Small intestine (tissue), 7 donors: Measurements from ENCODE around the gene PCDHGA1. TPM values are rescaled to one million over a fixed set of nuclear protein-coding genes. Genes with fewer than 3 reads are reported as not detected.
A peak's percentile ranks its signal among the peaks of the same experiment; 100 is the strongest.
"Not testable (repeated sequence)": the region's sequence is repeated elsewhere in the genome, so short reads cannot be mapped to it uniquely, and the experiment has no call there.

Experiments used
- DNase-seq, 2 donors: peaks; one replicate each; pipeline versions ENCODE4 v3.0.0 to v3.0.0-alpha.2; 2013
- FAIRE-seq: peaks from 2 replicates; lab custom pipeline; 2012; peaks lifted over from hg19 to GRCh38; lab: Jason Lieb, UNC
- H3K27ac ChIP-seq, 3 donors: one replicate each; pipeline ENCODE4 v1.5.1; 2013; ENCODE audit warnings: low read length in 2 of 3, mild to moderate bottlenecking in 2 of 3, control low read depth in 1 of 3, inconsistent platforms in 1 of 3, low read depth in 1 of 3, moderate library complexity in 1 of 3
- H3K27me3 ChIP-seq, 3 donors: one replicate each; pipeline ENCODE4 v1.6.1; 2013; ENCODE audit warnings: low read length in 3 of 3, inconsistent platforms in 1 of 3; ENCODE audit not compliant: control insufficient read depth in 3 of 3, insufficient read depth in 3 of 3
- H3K36me3 ChIP-seq, 3 donors: one replicate each; pipeline ENCODE4 v1.6.1; 2013; ENCODE audit warnings: low read length in 3 of 3, inconsistent platforms in 1 of 3, low read depth in 1 of 3, mild to moderate bottlenecking in 1 of 3, moderate library complexity in 1 of 3; ENCODE audit not compliant: control insufficient read depth in 3 of 3, insufficient read depth in 2 of 3
- H3K4me1 ChIP-seq, 3 donors: one replicate each; pipeline ENCODE4 v1.6.1; 2013; ENCODE audit warnings: low read length in 2 of 3, inconsistent platforms in 1 of 3, low read depth in 1 of 3, mild to moderate bottlenecking in 1 of 3, moderate library complexity in 1 of 3; ENCODE audit not compliant: control insufficient read depth in 3 of 3, insufficient read depth in 2 of 3
- H3K4me3 ChIP-seq, 3 donors: one replicate each; pipeline ENCODE4 v1.5.1; 2013; ENCODE audit warnings: low read length in 3 of 3, control low read depth in 1 of 3, inconsistent platforms in 1 of 3, low read depth in 1 of 3, mild to moderate bottlenecking in 1 of 3, moderate library complexity in 1 of 3
- H3K9me3 ChIP-seq, 2 donors: one replicate each; pipeline ENCODE4 v1.6.1; 2013; ENCODE audit warnings: low read depth in 1 of 2, low read length in 1 of 2; ENCODE audit not compliant: control insufficient read depth in 2 of 2, insufficient read depth in 1 of 2
- WGBS, 3 donors: extraction: QIAGEN DNeasy Blood & Tissue Kit; methylation state at CpG; one replicate each; pipeline ENCODE4 v1.1.7; 2013; 5-methylcytosine and 5-hydroxymethylcytosine counted together
- polyA plus RNA-seq, 4 donors: library from polyadenylated mRNA; stranded (reverse) in 3 of 4; unstranded in 1 of 4; fragments of 200-250 nt in 3 of 4; fragments of 120-200 nt in 1 of 4; gene quantifications; one replicate each; pipeline versions ENCODE4 v1.2.1 to v1.2.3, GENCODE V29; 2013
- donor health status: healthy with polysubstance abuse.
- donor health status: control.
- donor health status: control.
- donor health status: Bipolar disorder and iron deficiency.
- donor health status: healthy.

The PCDHGA1 gene
- polyA plus RNA-seq, 4 donors: 0.10 to 0.27 (median 0.13) TPM; not detected in 1

GRCh38 chr5:141420855-141421488, 90.7 kb downstream of the PCDHGA1 start, which contains the start of gene PCDHGA11:
Gene PCDHGA11, plus strand, starts transcription at chr5:141421051. Its CDS starts 177 bp downstream, at chr5:141421228.
- H3K9me3 ChIP-seq: peaks cover 22 to 60% of the 10 kb centered on the region in 2 donors
- FAIRE-seq (no peak), DNase-seq (peak in 1 of 2 donors; percentile 43)
- peak within 1 kb of the TSS in 1 of 3 donors; percentile 15 for H3K4me3 ChIP-seq
- WGBS, 3 donors: 10 to 33% (median 31%) methylated on average over 42 of the region's 42 CpGs
- no peak within 1 kb of the TSS for H3K27ac ChIP-seq
- H3K36me3 ChIP-seq: no peaks in the 10 kb centered on the region
- H3K4me1 ChIP-seq: no peaks in the 10 kb centered on the region
- peaks cover 0 to 49% (median 27%) of the 10 kb centered on the region in 3 donors for H3K27me3 ChIP-seq

GRCh38 chr5:141421489-141421855, 91.2 kb downstream of the PCDHGA1 start:
- Histone ChIP-seq H3K4me1 (no peaks in the 10 kb centered on the region), H3K4me3 (no peak overlapping the region), H3K36me3 (no peaks in the 10 kb centered on the region), H3K27me3 (peaks cover 0 to 53% (median 28%) of the 10 kb centered on the region in 3 donors), H3K27ac (no peak overlapping the region), H3K9me3 (peaks cover 22 to 65% of the 10 kb centered on the region in 2 donors)
- DNase-seq (no peak), FAIRE-seq (no peak)
- 11 to 22% (median 11%) methylated on average over 13 of the region's 13 CpGs for WGBS, 3 donors

GRCh38 chr5:141422742-141423291, 92.5 kb downstream of the PCDHGA1 start:
- H3K27ac ChIP-seq: no peak overlapping the region
- no peak overlapping the region for H3K4me3 ChIP-seq
- 24 to 49% (median 48%) methylated on average over 40 to 42 of the region's 42 CpGs for WGBS, 3 donors
- no peaks in the 10 kb centered on the region for H3K36me3 ChIP-seq
- peaks cover 0 to 59% (median 30%) of the 10 kb centered on the region in 3 donors for H3K27me3 ChIP-seq
- no peaks in the 10 kb centered on the region for H3K4me1 ChIP-seq
- FAIRE-seq: no peak
- DNase-seq: no peak
- H3K9me3 ChIP-seq: peaks cover 22 to 73% of the 10 kb centered on the region in 2 donors

- 45 to 66% (median 65%) methylated on average over 53 of the region's 53 CpGs for WGBS, 3 donors
- peaks cover 0 to 40% (median 15%) of the 10 kb centered on the region in 3 donors for H3K27me3 ChIP-seq
- no peak for FAIRE-seq
- H3K9me3 ChIP-seq: peaks cover 3 to 64% of the 10 kb centered on the region in 2 donors
- H3K4me3 ChIP-seq: no peak overlapping the region
- no peak for DNase-seq
- H3K36me3 ChIP-seq: no peaks in the 10 kb centered on the region
- H3K27ac ChIP-seq: no peak overlapping the region
- no peaks in the 10 kb centered on the region for H3K4me1 ChIP-seq
Observed at GRCh38 chr5:141427783-141428426, 97.6 kb downstream of the PCDHGA1 start.

- DNase-seq (peak in 1 of 2 donors; percentile 2), FAIRE-seq (no peak)
- Histone ChIP-seq H3K27me3 (peaks cover 0 to 39% (median 12%) of the 10 kb centered on the region in 3 donors), H3K4me1 (no peaks in the 10 kb centered on the region), H3K4me3 (no peak within 1 kb of the TSS), H3K36me3 (no peaks in the 10 kb centered on the region), H3K9me3 (peaks cover 2 to 70% of the 10 kb centered on the region in 2 donors), H3K27ac (no peak within 1 kb of the TSS)
- WGBS, 3 donors: 13 to 34% (median 33%) methylated on average over 33 of the region's 33 CpGs
Observed at GRCh38 chr5:141430332-141431113, 100.2 kb downstream of the PCDHGA1 start, which contains the start of gene PCDHGA12. Gene PCDHGA12, plus strand, starts transcription at chr5:141430507. Its CDS starts 253 bp downstream, at chr5:141430760.

- no peaks in the 10 kb centered on the region for H3K36me3 ChIP-seq
- FAIRE-seq (no peak), DNase-seq (no peak)
- 17 to 44% (median 40%) methylated on average over 37 of the region's 37 CpGs for WGBS, 3 donors
- H3K4me3 ChIP-seq: no peak overlapping the region
- no peak overlapping the region for H3K27ac ChIP-seq
- H3K4me1 ChIP-seq: no peaks in the 10 kb centered on the region
- peaks cover 2 to 65% of the 10 kb centered on the region in 2 donors for H3K9me3 ChIP-seq
- peaks cover 0 to 35% (median 10%) of the 10 kb centered on the region in 3 donors for H3K27me3 ChIP-seq
Observed at GRCh38 chr5:141431286-141431685, 101.0 kb downstream of the PCDHGA1 start.

GRCh38 chr5:141432308-141432707, 102.0 kb downstream of the PCDHGA1 start:
- 36 to 57% (median 50%) methylated on average over 22 to 38 of the region's 38 CpGs for WGBS, 3 donors
- H3K4me3 ChIP-seq, H3K27ac ChIP-seq, H3K4me1 ChIP-seq, DNase-seq, FAIRE-seq, H3K36me3 ChIP-seq: not testable (repeated sequence)
- Histone ChIP-seq H3K27me3 (peaks cover 0 to 29% (median 10%) of the 10 kb centered on the region in 3 donors), H3K9me3 (peaks cover 2 to 55% of the 10 kb centered on the region in 2 donors)

GRCh38 chr5:141432726-141433125, 102.4 kb downstream of the PCDHGA1 start:
- H3K9me3 ChIP-seq: peaks cover 2 to 51% of the 10 kb centered on the region in 2 donors
- H3K27me3 ChIP-seq: peaks cover 0 to 26% (median 8%) of the 10 kb centered on the region in 3 donors
- H3K4me3 ChIP-seq, FAIRE-seq, H3K27ac ChIP-seq, H3K36me3 ChIP-seq, DNase-seq, H3K4me1 ChIP-seq: not testable (repeated sequence)
- 29 to 41% (median 40%) methylated on average over 25 to 29 of the region's 29 CpGs for WGBS, 3 donors
